Nephron progenitor cell (in vitro differentiated cells): Measurements from ENCODE around the gene MTIF3.

Source experiments
- DNase-seq: peaks from one replicate; pipeline ENCODE4 v3.0.0; 2021
- H3K27ac Mint-ChIP-seq: 2 replicates; pipeline ENCODE4 v1.8.0; 2021; ENCODE audit warnings: mild to moderate bottlenecking, moderate library complexity, mixed read lengths
- H3K27me3 Mint-ChIP-seq: 2 replicates; pipeline ENCODE4 v1.8.0; 2021; ENCODE audit warnings: mild to moderate bottlenecking, low read depth, mixed read lengths; ENCODE audit not compliant: poor library complexity
- H3K36me3 Mint-ChIP-seq: 2 replicates; pipeline ENCODE4 v1.8.0; 2021; ENCODE audit warnings: low read depth, mixed read lengths
- H3K4me1 Mint-ChIP-seq: 2 replicates; pipeline ENCODE4 v1.8.0; 2021; ENCODE audit warnings: mixed read lengths
- H3K4me3 Mint-ChIP-seq: 2 replicates; pipeline ENCODE4 v1.8.0; 2021; ENCODE audit warnings: mild to moderate bottlenecking, moderate library complexity, mixed read lengths
- H3K9me3 Mint-ChIP-seq: 2 replicates; pipeline ENCODE4 v1.8.0; 2021; ENCODE audit warnings: mild to moderate bottlenecking, moderate library complexity, mixed read lengths
- TF ChIP-seq, protein P1 (sequence below): fragments of 200-600 bp; sonication (generic); IDR thresholded peaks from 2 replicates; pipeline ENCODE4 v1.5.0; 2021; ENCODE audit warnings: antibody characterized with exemption

Gene MTIF3

DNA sequence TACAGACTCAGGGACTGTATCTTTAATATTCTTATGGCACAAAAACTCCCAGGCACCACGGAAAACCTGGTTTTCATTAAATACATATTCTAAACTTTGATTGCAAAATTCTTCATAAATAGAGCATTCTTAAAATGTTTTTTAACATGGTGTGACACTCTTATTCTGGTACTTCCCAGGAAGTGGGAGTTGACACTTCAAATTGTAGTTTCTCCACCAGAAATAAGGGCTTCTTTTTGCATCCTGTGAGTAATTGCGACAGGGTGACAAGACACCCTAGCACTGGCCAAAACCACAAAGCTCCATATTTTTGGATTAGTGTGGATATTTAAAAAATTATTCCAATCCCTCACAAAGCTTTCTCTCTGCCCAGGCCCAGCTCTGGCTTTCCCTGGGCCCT, 43.6 kb upstream of the MTIF3 start:
- DNase-seq, result no peak
- H3K4me1 Mint-ChIP-seq, result peaks cover 22% of the 10 kb centered on the region
- H3K4me3 Mint-ChIP-seq, result no peak overlapping the region
- no peak overlapping the region for H3K27ac Mint-ChIP-seq
- no peaks in the 10 kb centered on the region for H3K36me3 Mint-ChIP-seq
- peaks cover 5% of the 10 kb centered on the region for H3K9me3 Mint-ChIP-seq
- peaks cover 6% of the 10 kb centered on the region for H3K27me3 Mint-ChIP-seq
- TF ChIP-seq, protein P1, sequence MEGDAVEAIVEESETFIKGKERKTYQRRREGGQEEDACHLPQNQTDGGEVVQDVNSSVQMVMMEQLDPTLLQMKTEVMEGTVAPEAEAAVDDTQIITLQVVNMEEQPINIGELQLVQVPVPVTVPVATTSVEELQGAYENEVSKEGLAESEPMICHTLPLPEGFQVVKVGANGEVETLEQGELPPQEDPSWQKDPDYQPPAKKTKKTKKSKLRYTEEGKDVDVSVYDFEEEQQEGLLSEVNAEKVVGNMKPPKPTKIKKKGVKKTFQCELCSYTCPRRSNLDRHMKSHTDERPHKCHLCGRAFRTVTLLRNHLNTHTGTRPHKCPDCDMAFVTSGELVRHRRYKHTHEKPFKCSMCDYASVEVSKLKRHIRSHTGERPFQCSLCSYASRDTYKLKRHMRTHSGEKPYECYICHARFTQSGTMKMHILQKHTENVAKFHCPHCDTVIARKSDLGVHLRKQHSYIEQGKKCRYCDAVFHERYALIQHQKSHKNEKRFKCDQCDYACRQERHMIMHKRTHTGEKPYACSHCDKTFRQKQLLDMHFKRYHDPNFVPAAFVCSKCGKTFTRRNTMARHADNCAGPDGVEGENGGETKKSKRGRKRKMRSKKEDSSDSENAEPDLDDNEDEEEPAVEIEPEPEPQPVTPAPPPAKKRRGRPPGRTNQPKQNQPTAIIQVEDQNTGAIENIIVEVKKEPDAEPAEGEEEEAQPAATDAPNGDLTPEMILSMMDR, result no peak

DNA sequence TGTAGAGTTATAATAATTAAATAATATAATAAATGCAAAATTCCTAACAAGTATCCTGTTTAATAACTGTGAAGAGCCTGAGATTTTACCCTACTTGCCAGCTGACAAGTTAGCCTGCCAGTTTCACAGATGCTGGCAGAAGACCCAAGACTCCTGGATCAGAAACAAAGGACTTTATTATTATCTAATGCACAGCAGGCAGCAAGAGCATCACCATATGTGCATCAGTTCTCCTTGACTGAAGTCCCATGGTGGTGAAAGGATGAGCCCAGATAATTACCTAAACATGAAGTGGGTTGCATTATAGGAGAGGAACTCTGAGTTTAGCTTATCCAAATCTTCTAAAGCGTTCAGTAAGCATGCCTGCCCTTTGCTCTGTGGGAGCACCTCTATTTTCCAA, 39.1 kb upstream of the MTIF3 start:
- Mint-ChIP-seq H3K4me1 (no peaks in the 10 kb centered on the region), H3K9me3 (peaks cover 5% of the 10 kb centered on the region), H3K4me3 (no peak overlapping the region), H3K27ac (no peak overlapping the region), H3K27me3 (no peaks in the 10 kb centered on the region), H3K36me3 (no peaks in the 10 kb centered on the region)
- no peak for DNase-seq
- TF ChIP-seq, protein P1, result no peak

DNA sequence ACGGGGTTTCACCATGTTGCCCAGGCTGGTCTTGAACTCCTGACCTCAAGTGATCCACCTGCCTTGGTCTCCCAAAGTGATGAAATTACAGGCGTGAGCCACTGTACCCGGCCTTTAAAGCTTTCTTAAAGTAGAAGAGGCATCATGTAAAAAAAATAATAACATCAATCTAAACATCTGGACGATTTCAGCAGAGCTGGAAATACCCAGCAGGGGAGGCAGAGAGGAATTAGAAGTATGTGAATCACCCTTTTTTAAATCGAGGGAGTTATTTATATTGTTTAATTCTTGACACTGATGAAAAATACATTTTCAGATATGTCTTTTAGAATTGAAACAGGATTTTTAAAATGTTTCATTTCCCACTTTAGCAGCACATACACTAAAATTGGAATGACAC, 37.4 kb upstream of the MTIF3 start:
- Mint-ChIP-seq H3K36me3 (no peaks in the 10 kb centered on the region), H3K4me1 (no peaks in the 10 kb centered on the region), H3K27me3 (no peaks in the 10 kb centered on the region), H3K4me3 (no peak overlapping the region), H3K9me3 (peaks cover 5% of the 10 kb centered on the region), H3K27ac (no peak overlapping the region)
- TF ChIP-seq, protein P1, result no peak
- DNase-seq, result no peak

DNA sequence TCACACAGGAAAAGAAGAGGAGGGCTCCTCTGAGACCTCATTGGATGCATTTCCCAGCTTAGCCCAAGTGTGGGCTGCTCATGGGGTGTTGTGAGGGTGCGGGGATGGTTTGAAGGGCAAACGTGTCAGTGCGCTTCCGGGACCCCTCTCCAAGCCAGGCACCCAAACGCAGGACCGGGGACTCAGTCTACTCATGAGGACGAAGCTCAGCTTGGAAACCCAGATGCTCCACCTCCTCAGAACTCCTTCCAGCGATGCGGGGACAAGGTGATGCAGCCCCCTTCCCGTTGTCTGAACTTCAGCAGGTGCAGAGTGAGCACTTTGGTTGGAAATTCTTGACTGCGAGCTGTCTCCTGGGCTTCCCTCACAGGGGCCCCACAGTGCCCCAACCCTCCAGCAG, 33.1 kb upstream of the MTIF3 start:
- Mint-ChIP-seq H3K4me1 (no peaks in the 10 kb centered on the region), H3K9me3 (peaks cover 11% of the 10 kb centered on the region), H3K4me3 (no peak overlapping the region), H3K36me3 (no peaks in the 10 kb centered on the region), H3K27me3 (no peaks in the 10 kb centered on the region), H3K27ac (no peak overlapping the region)
- TF ChIP-seq, protein P1, result no peak
- no peak for DNase-seq

DNA sequence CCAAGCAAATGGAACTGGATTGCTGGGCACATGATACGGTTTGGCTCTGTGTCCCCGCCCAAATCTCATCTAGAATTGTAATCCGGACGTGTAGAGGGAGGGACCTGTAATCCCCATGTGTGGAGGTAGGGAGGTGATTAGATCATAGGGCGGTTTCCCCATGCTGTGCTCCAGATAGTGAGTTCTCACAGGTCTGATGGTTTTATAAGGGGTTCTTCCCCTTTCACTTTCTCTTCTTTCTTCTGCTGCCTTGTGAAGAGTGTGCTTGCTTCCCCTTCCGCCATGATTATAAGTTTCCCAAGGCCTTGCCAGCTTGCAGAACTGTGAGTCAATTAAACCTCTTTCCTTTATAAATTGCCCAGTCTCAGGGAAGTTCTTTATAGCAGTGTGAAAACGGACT, 32.6 kb upstream of the MTIF3 start:
- H3K9me3 Mint-ChIP-seq, result peaks cover 11% of the 10 kb centered on the region
- H3K27me3 Mint-ChIP-seq, result no peaks in the 10 kb centered on the region
- H3K4me1 Mint-ChIP-seq, result no peaks in the 10 kb centered on the region
- no peak overlapping the region for H3K4me3 Mint-ChIP-seq
- H3K27ac Mint-ChIP-seq, result no peak overlapping the region
- DNase-seq, result no peak
- TF ChIP-seq, protein P1, result no peak
- H3K36me3 Mint-ChIP-seq, result no peaks in the 10 kb centered on the region

DNA sequence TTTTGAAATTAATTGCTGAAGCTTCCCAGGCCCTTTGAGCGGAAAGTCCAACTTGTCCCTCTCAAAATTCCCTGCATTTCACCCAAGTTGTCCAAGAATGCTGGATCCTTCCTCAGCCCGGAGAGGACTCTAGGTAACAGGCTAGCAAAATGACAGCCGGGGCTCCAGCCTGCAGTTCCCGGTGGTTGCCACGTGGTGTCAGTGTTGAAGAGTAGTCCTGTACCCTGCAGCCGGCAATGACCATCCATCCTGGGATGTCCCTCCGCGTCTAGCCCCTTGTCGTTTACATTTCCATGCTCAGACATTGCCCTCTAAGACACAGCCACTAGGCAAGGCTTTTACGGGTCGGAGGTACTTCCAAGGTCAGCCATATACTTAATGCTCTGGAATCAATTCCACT, 31.4 kb upstream of the MTIF3 start:
- no peaks in the 10 kb centered on the region for H3K27me3 Mint-ChIP-seq
- H3K4me1 Mint-ChIP-seq, result peaks cover 10% of the 10 kb centered on the region
- TF ChIP-seq, protein P1, result peak; percentile 69
- peaks cover 11% of the 10 kb centered on the region for H3K9me3 Mint-ChIP-seq
- H3K36me3 Mint-ChIP-seq, result no peaks in the 10 kb centered on the region
- DNase-seq, result peak; percentile 75
- no peak overlapping the region for H3K4me3 Mint-ChIP-seq
- no peak overlapping the region for H3K27ac Mint-ChIP-seq
